OCI-LY3 (cell line): ENCODE measurements around the gene GMNC.

Experiments
- H2AFZ ChIP-seq: fragments of 200-600, 300-600 bp; shearing (Covaris generic); 2 replicates; pipeline ENCODE4 v1.6.0; 2014; ENCODE audit warnings: antibody characterized with exemption, low read depth, low read length
- H3K27ac ChIP-seq: fragments of 200-600, 300-600 bp; sonication (generic); 2 replicates; pipeline ENCODE4 v1.5.1; 2014; ENCODE audit warnings: mild to moderate bottlenecking, low read length, moderate library complexity, mixed read lengths
- H3K27me3 ChIP-seq: fragments of 200-600, 300-600 bp; sonication (generic); 2 replicates; pipeline ENCODE4 v1.6.1; 2014; ENCODE audit warnings: low read depth, low read length, mixed read lengths
- H3K36me3 ChIP-seq: fragments of 200-600, 300-600 bp; sonication (generic); replicated peaks from 2 replicates; pipeline ENCODE3; 2014; ENCODE audit warnings: low read depth, low read length, mixed read lengths
- H3K4me1 ChIP-seq: fragments of 300-600, 200-600 bp; sonication (generic); 2 replicates; pipeline ENCODE4 v1.6.1; 2014; ENCODE audit warnings: low read length, mixed read lengths
- H3K4me2 ChIP-seq: fragments of 200-600, 300-600 bp; sonication (generic); 2 replicates; pipeline ENCODE4 v1.6.1; 2014; ENCODE audit warnings: low read length, mixed read lengths
- H3K4me3 ChIP-seq: fragments of 300-600, 200-600 bp; sonication (generic); 2 replicates; pipeline ENCODE4 v1.5.1; 2014; ENCODE audit warnings: antibody characterized with exemption, mild to moderate bottlenecking, low read length, moderate library complexity
- H3K79me2 ChIP-seq: fragments of 300-600, 200-600 bp; shearing (Covaris generic); 2 replicates; pipeline ENCODE4 v1.6.1; 2014; ENCODE audit warnings: mild to moderate bottlenecking, low read length, mixed read lengths
- H3K9ac ChIP-seq: fragments of 300-600, 200-600 bp; shearing (Covaris generic); 2 replicates; pipeline ENCODE4 v1.6.0; 2014; ENCODE audit warnings: mild to moderate bottlenecking, low read length, moderate library complexity
- H3K9me3 ChIP-seq: fragments of 200-600, 300-600 bp; shearing (Covaris generic); 2 replicates; pipeline ENCODE4 v1.6.1; 2014; ENCODE audit warnings: low read length, mixed read lengths; ENCODE audit not compliant: insufficient read depth
- H4K20me1 ChIP-seq: fragments of 200-600, 300-600 bp; sonication (generic); 2 replicates; pipeline ENCODE4 v1.6.1; 2016; ENCODE audit warnings: low read length, mixed read lengths; ENCODE audit not compliant: insufficient read depth
- EZH2phosphoT487 ChIP-seq: fragments of 200-600 bp; shearing (Covaris generic); IDR thresholded peaks from 2 replicates; pipeline ENCODE4 v1.6.1; 2018; ENCODE audit warnings: antibody characterized with exemption, mixed run types, low read depth
- TF ChIP-seq, protein P1 (sequence below): fragments of 200-600, 300-600 bp; sonication (generic); IDR thresholded peaks from 2 replicates; pipeline ENCODE4 v1.5.1; 2014; ENCODE audit warnings: antibody characterized with exemption, low read length, low read depth

Gene GMNC

GRCh38 chr3:190902292-190902691 is 39.8 kb upstream of the GMNC start:
- Histone ChIP-seq H3K4me1 (peaks cover 7% of the 10 kb centered on the region; the same call in 1 of the 2 replicates), H3K4me3 (no peak overlapping the region), H3K9ac (no peak overlapping the region), H2AFZ (no peak overlapping the region), H3K36me3 (no peaks in the 10 kb centered on the region), H3K27me3 (no peaks in the 10 kb centered on the region), H3K4me2 (no peak overlapping the region), H3K9me3 (peaks cover 8% of the 10 kb centered on the region; the same call in 1 of the 2 replicates), H3K27ac (no peak overlapping the region), H4K20me1 (no peaks in the 10 kb centered on the region), H3K79me2 (no peaks in the 10 kb centered on the region)
- TF ChIP-seq, protein P1, sequence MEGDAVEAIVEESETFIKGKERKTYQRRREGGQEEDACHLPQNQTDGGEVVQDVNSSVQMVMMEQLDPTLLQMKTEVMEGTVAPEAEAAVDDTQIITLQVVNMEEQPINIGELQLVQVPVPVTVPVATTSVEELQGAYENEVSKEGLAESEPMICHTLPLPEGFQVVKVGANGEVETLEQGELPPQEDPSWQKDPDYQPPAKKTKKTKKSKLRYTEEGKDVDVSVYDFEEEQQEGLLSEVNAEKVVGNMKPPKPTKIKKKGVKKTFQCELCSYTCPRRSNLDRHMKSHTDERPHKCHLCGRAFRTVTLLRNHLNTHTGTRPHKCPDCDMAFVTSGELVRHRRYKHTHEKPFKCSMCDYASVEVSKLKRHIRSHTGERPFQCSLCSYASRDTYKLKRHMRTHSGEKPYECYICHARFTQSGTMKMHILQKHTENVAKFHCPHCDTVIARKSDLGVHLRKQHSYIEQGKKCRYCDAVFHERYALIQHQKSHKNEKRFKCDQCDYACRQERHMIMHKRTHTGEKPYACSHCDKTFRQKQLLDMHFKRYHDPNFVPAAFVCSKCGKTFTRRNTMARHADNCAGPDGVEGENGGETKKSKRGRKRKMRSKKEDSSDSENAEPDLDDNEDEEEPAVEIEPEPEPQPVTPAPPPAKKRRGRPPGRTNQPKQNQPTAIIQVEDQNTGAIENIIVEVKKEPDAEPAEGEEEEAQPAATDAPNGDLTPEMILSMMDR: no peak
- no peak for TF ChIP-seq EZH2phosphoT487

- no peak for TF ChIP-seq EZH2phosphoT487
- TF ChIP-seq, protein P1: no peak
- H3K36me3 ChIP-seq: no peaks in the 10 kb centered on the region
These were observed 30.0 kb upstream of the GMNC start for GRCh38 chr3:190892395-190892902.

GRCh38 chr3:190886945-190887344 is 24.5 kb upstream of the GMNC start:
- H3K27ac ChIP-seq: peak overlapping the region; percentile 67
- no peaks in the 10 kb centered on the region for H3K27me3 ChIP-seq
- no peaks in the 10 kb centered on the region for H3K36me3 ChIP-seq
- H3K79me2 ChIP-seq: no peaks in the 10 kb centered on the region
- H3K9me3 ChIP-seq: no peaks in the 10 kb centered on the region
- no peaks in the 10 kb centered on the region for H4K20me1 ChIP-seq
- H2AFZ ChIP-seq: no peak overlapping the region; the same call in 1 of the 2 replicates
- H3K9ac ChIP-seq: peak overlapping the region; percentile 21; the same call in 1 of the 2 replicates
- peak overlapping the region; percentile 76 for H3K4me2 ChIP-seq
- H3K4me3 ChIP-seq: peak overlapping the region; percentile 47
- TF ChIP-seq, protein P1: no peak
- TF ChIP-seq EZH2phosphoT487: no peak
- H3K4me1 ChIP-seq: peaks cover 24% of the 10 kb centered on the region

More at GRCh38 chr3:190892395-190892902, 30.0 kb upstream of the GMNC start:
- Histone ChIP-seq H2AFZ (no peak overlapping the region), H3K9ac (no peak overlapping the region), H4K20me1 (no peaks in the 10 kb centered on the region), H3K4me1 (peaks cover 4% of the 10 kb centered on the region), H3K4me2 (no peak overlapping the region), H3K4me3 (no peak overlapping the region), H3K9me3 (no peaks in the 10 kb centered on the region; the same call in 1 of the 2 replicates), H3K27ac (no peak overlapping the region), H3K79me2 (no peaks in the 10 kb centered on the region), H3K27me3 (no peaks in the 10 kb centered on the region)

DNA sequence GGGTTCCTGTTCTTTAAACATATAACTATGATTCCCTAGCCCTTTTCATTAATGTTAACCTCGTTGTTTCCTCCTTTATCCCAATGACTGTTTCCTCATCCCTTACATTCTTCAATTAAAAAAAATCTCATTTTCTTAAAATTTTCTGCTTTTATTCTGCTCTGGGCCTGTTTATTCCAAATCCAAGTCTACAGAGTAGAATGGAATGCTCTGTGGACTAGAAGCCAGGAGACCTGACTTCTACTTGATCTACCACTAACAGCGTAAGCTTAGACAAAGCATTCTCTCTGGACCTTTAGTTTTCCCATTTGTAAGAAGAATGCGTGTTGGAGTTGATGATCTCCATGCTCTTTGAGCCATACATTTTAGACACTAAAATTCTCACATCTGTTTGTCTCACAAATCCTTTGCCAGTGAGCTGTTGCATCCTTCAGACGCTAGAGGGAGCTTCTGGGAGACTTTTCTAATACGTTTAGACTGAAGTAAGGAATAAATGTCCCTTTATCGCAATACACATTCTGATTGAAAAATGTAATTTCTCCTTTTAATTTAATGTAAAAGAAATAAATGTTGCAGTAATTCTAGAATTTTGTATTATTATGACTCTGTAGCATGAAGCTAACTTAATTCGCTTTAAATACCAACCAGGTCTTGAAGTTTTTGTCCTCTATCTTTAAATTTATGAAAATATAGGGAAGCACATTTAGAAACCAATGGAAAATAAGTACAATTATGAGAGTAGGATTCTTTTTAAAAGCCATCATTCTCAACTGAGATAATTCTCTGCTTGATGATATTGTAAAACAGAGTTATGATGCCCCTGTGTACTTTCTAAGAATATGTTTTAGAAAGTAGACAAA is 21.7 kb upstream of the GMNC start:
- no peaks in the 10 kb centered on the region for H3K9me3 ChIP-seq
- H3K27ac ChIP-seq: no peak overlapping the region
- no peaks in the 10 kb centered on the region for H3K36me3 ChIP-seq
- no peak for TF ChIP-seq EZH2phosphoT487
- TF ChIP-seq, protein P1: peak; percentile 93
- H3K4me3 ChIP-seq: 0 out of 2 replicates have a peak overlapping the region, but pooled peaks have one; percentile 13
- no peaks in the 10 kb centered on the region for H3K79me2 ChIP-seq
- peak overlapping the region; percentile 47 for H3K4me2 ChIP-seq
- H3K27me3 ChIP-seq: no peaks in the 10 kb centered on the region
- H3K4me1 ChIP-seq: peaks cover 28% of the 10 kb centered on the region
- H2AFZ ChIP-seq: 0 out of 2 replicates have a peak overlapping the region, but pooled peaks have one; percentile 8
- no peaks in the 10 kb centered on the region for H4K20me1 ChIP-seq
- no peak overlapping the region for H3K9ac ChIP-seq
